CD14-positive monocyte (primary cell): ENCODE results near the gene AKT1S1. TPM values are rescaled to one million over a fixed set of nuclear protein-coding genes. Genes with fewer than 3 reads are reported as not detected.
"Not testable (repeated sequence)": the region's sequence is repeated elsewhere in the genome, so short reads cannot be mapped to it uniquely, and the experiment has no call there.

Experiments
- DNase-seq, 3 donors: peaks; one replicate each; pipeline ENCODE4 v3.0.0-alpha.2; 2011 to 2022
- H2AFZ ChIP-seq: 2 replicates; pipeline ENCODE4 v1.6.0; 2012; ENCODE audit warnings: mild to moderate bottlenecking, low read depth, low read length, inconsistent platforms; ENCODE audit not compliant: insufficient read depth, poor library complexity, severe bottlenecking
- H3K27ac ChIP-seq, 2 donors: 1 replicate in 1 of 2; 2 replicates in 1 of 2; pipeline ENCODE4 v1.5.1; 2012 to 2013; ENCODE audit warnings: low read length in 2 of 2, control low read depth in 1 of 2, inconsistent platforms in 1 of 2, low read depth in 1 of 2, mild to moderate bottlenecking in 1 of 2
- H3K27me3 ChIP-seq, 2 donors: one replicate each; pipeline versions ENCODE4 v1.6.0 to v1.6.1; 2011 to 2013; ENCODE audit warnings: low read length in 2 of 2; ENCODE audit not compliant: control insufficient read depth in 2 of 2, insufficient read depth in 2 of 2
- H3K36me3 ChIP-seq, 2 donors: replicated peaks in 1 of 2; 1 replicate in 1 of 2; 2 replicates in 1 of 2; pipeline versions ENCODE4 v1.5.1 to v1.6.1; 2012 to 2013; ENCODE audit warnings: low read length in 2 of 2, control low read depth in 1 of 2, inconsistent platforms in 1 of 2, mild to moderate bottlenecking in 1 of 2; ENCODE audit not compliant: insufficient read depth in 2 of 2, control insufficient read depth in 1 of 2
- H3K4me1 ChIP-seq, 2 donors: 1 replicate in 1 of 2; 2 replicates in 1 of 2; pipeline versions ENCODE4 v1.5.1 to v1.6.1; 2012 to 2013; ENCODE audit warnings: low read length in 2 of 2, control low read depth in 1 of 2, inconsistent platforms in 1 of 2, mild to moderate bottlenecking in 1 of 2, moderate library complexity in 1 of 2; ENCODE audit not compliant: insufficient read depth in 2 of 2, control insufficient read depth in 1 of 2
- H3K4me2 ChIP-seq: replicated peaks from 2 replicates; pipeline ENCODE3; 2012; ENCODE audit warnings: low read length, moderate library complexity, mild to moderate bottlenecking; ENCODE audit not compliant: poor library complexity, severe bottlenecking; ENCODE audit errors: extremely low read depth
- H3K4me3 ChIP-seq, 3 experiments: fragments of 200-600 bp in 1 of 3; sonication (generic) in 1 of 3; replicated peaks in 1 of 3; 1 replicate in 2 of 3; 2 replicates in 1 of 3; pipeline ENCODE4 v1.5.1; 2011 to 2013; ENCODE audit warnings: low read length in 3 of 3, mild to moderate bottlenecking in 3 of 3, control low read depth in 2 of 3, low read depth in 2 of 3, inconsistent platforms in 1 of 3, moderate library complexity in 1 of 3
- H3K79me2 ChIP-seq: 2 replicates; pipeline ENCODE4 v1.6.0; 2012; ENCODE audit warnings: mild to moderate bottlenecking, control low read depth, inconsistent platforms, low read length, moderate library complexity; ENCODE audit not compliant: insufficient read depth
- H3K9ac ChIP-seq: 2 replicates; pipeline ENCODE4 v1.6.0; 2017; ENCODE audit warnings: low read length, mild to moderate bottlenecking; ENCODE audit not compliant: insufficient read depth, poor library complexity, severe bottlenecking
- H3K9me3 ChIP-seq, 2 donors: replicated peaks in 1 of 2; 1 replicate in 1 of 2; 2 replicates in 1 of 2; pipeline versions ENCODE4 v1.5.1 to v1.6.1; 2012 to 2013; ENCODE audit warnings: low read length in 2 of 2, control low read depth in 1 of 2; ENCODE audit not compliant: control insufficient read depth in 1 of 2, insufficient read depth in 1 of 2
- H4K20me1 ChIP-seq: 2 replicates; pipeline ENCODE4 v1.6.0; 2012; ENCODE audit warnings: mild to moderate bottlenecking, low read length, control low read depth, moderate library complexity; ENCODE audit not compliant: insufficient read depth
- H3K27ac Mint-ChIP-seq, 7 donors: one replicate each; pipeline ENCODE4 v1.8.0; 2020; ENCODE audit warnings: mild to moderate bottlenecking in 7 of 7, mixed read lengths in 7 of 7, moderate library complexity in 6 of 7, inconsistent platforms in 2 of 7
- H3K27me3 Mint-ChIP-seq, 3 donors: one replicate each; pipeline ENCODE4 v1.8.0; 2021 to 2022; ENCODE audit warnings: low read depth in 3 of 3, mild to moderate bottlenecking in 3 of 3, mixed read lengths in 3 of 3, moderate library complexity in 3 of 3, inconsistent platforms in 1 of 3
- H3K36me3 Mint-ChIP-seq, 2 donors: one replicate each; pipeline ENCODE4 v1.8.0; 2020; ENCODE audit warnings: mixed read lengths in 2 of 2, inconsistent platforms in 1 of 2, mild to moderate bottlenecking in 1 of 2
- H3K4me1 Mint-ChIP-seq: one replicate; pipeline ENCODE4 v1.8.0; 2020; ENCODE audit warnings: mild to moderate bottlenecking, mixed read lengths
- H3K4me3 Mint-ChIP-seq, 2 donors: one replicate each; pipeline ENCODE4 v1.8.0; 2020; ENCODE audit warnings: mild to moderate bottlenecking in 2 of 2, mixed read lengths in 2 of 2, moderate library complexity in 1 of 2
- H3K9me3 Mint-ChIP-seq, 7 donors: one replicate each; pipeline ENCODE4 v1.8.0; 2020 to 2022; ENCODE audit warnings: mixed read lengths in 7 of 7, mild to moderate bottlenecking in 6 of 7, moderate library complexity in 6 of 7, inconsistent platforms in 2 of 7
- CTCF ChIP-seq: fragments of 200-600 bp; IDR thresholded peaks from one replicate; pipeline ENCODE4 v1.8.0; 2022; ENCODE audit warnings: antibody characterized with exemption, mild to moderate bottlenecking
- WGBS: methylation state at CpG from one replicate; pipeline ENCODE4 v1.1.5; 2013; ENCODE audit warnings: missing lambda C conversion rate; ENCODE audit not compliant: insufficient coverage; 5-methylcytosine and 5-hydroxymethylcytosine counted together
- intact Hi-C, 2 donors: fragments of 100-400 bp; cut with micrococcal nuclease; formaldehyde crosslinking; loops; one replicate each; pipeline versions ENCODE4 v1.15.0 to v1.15.1; 2023
- polyA plus RNA-seq, 3 donors: library from polyadenylated mRNA; depleted of rRNA in 1 of 3; unstranded in 2 of 3; stranded (reverse) in 1 of 3; fragments of 300-500 nt in 2 of 3; fragments of >200 nt in 1 of 3; fragmentation: Illumina TruSeq in 2 of 3; gene quantifications; 1 replicate in 2 of 3; 2 replicates in 1 of 3; pipeline ENCODE4 v1.2.3, GENCODE V29; 2012 to 2021

The AKT1S1 gene
- polyA plus RNA-seq, 3 donors: 5.4 to 18.2 (median 6.6) TPM

- peaks cover 37 to 66% of the 10 kb centered on the region in 2 donors for H3K36me3 Mint-ChIP-seq
- Histone ChIP-seq H3K36me3 (peaks cover 42 to 65% of the 10 kb centered on the region in 2 donors), H3K79me2 (peaks cover 73% of the 10 kb centered on the region), H3K27me3 (no peaks in the 10 kb centered on the region), H3K9me3 (no peaks in the 10 kb centered on the region), H3K4me1 (peaks cover 12% of the 10 kb centered on the region in 2 donors), H3K9ac (no peak overlapping the region), H3K4me3 (no peak overlapping the region), H3K4me2 (no peak overlapping the region), H3K27ac (no peak overlapping the region), H4K20me1 (peaks cover 77% of the 10 kb centered on the region), H2AFZ (no peak overlapping the region)
- WGBS: 92% methylated on average over 10 of the region's 12 CpGs
- intact Hi-C loops: no loop called here
- H3K9me3 Mint-ChIP-seq: no peaks in the 10 kb centered on the region
- H3K4me1 Mint-ChIP-seq: peaks cover 13% of the 10 kb centered on the region
- no peak overlapping the region for H3K27ac Mint-ChIP-seq
- H3K4me3 Mint-ChIP-seq: no peak overlapping the region
- no peak for DNase-seq
- peaks cover 0 to 2% (median 0%) of the 10 kb centered on the region in 3 donors for H3K27me3 Mint-ChIP-seq
- TF ChIP-seq CTCF: no peak
Observed at GRCh38 chr19:49823472-49823871, 53.7 kb downstream of the AKT1S1 start.

- Histone ChIP-seq H3K4me1 (peaks cover 19 to 22% of the 10 kb centered on the region in 2 donors), H3K4me2 (no peak overlapping the region), H4K20me1 (peaks cover 46% of the 10 kb centered on the region), H3K4me3 (no peak overlapping the region), H3K27me3 (no peaks in the 10 kb centered on the region), H3K79me2 (peaks cover 58% of the 10 kb centered on the region), H2AFZ (no peak overlapping the region), H3K9me3 (no peaks in the 10 kb centered on the region), H3K9ac (no peak overlapping the region), H3K27ac (no peak overlapping the region), H3K36me3 (peaks cover 25 to 34% of the 10 kb centered on the region in 2 donors)
- 100% methylated on average over 2 of the region's 10 CpGs for WGBS
- Mint-ChIP-seq H3K4me3 (no peak overlapping the region), H3K27ac (peak overlapping the region in 1 of 7 donors; percentile 47), H3K36me3 (peaks cover 23 to 40% of the 10 kb centered on the region in 2 donors), H3K9me3 (no peaks in the 10 kb centered on the region), H3K4me1 (peaks cover 20% of the 10 kb centered on the region), H3K27me3 (peaks cover 0 to 8% (median 0%) of the 10 kb centered on the region in 3 donors)
- DNase-seq: no peak
- TF ChIP-seq CTCF: no peak
- intact Hi-C loops: no loop called here
Observed at GRCh38 chr19:49820125-49820524, 57.0 kb downstream of the AKT1S1 start.

- Mint-ChIP-seq H3K4me3 (peak overlapping the region; percentile 96 to 100), H3K36me3 (peaks cover 23 to 39% of the 10 kb centered on the region in 2 donors), H3K27ac (peak overlapping the region in 5 of 7 donors; percentile 15 to 100 (median 97)), H3K4me1 (peaks cover 20% of the 10 kb centered on the region)
- 100% methylated on average over 2 of the region's 7 CpGs for WGBS
- Histone ChIP-seq H3K27ac (peak overlapping the region in 1 of 2 donors; percentile 93), H3K79me2 (peaks cover 52% of the 10 kb centered on the region), H4K20me1 (peaks cover 41% of the 10 kb centered on the region), H3K4me2 (peak overlapping the region; percentile 97), H3K36me3 (peaks cover 25 to 29% of the 10 kb centered on the region in 2 donors), H3K4me1 (peaks cover 19 to 22% of the 10 kb centered on the region in 2 donors), H3K4me3 (peak overlapping the region in 1 of 3 experiments; percentile 100)
- not testable (repeated sequence) for H3K9ac ChIP-seq, H3K27me3 ChIP-seq, H2AFZ ChIP-seq, H3K9me3 Mint-ChIP-seq, H3K9me3 ChIP-seq, H3K27me3 Mint-ChIP-seq, DNase-seq
- intact Hi-C loops: loop anchor here (2.0 to 5.0 kb wide), 4 partner anchors 31 to 53 kb away; partner anchors contain the start of genes PTOV1 (in 2 of the 2), AP2A1 (in 1 of the 2) and PNKP (in 1 of the 2)
Observed at GRCh38 chr19:49819452-49820115, 57.6 kb downstream of the AKT1S1 start.
